K562 (cell line): ENCODE results near the gene NSMF. TPM values are rescaled to one million over a fixed set of nuclear protein-coding genes. Genes with fewer than 3 reads are reported as not detected.
A peak's percentile ranks its signal among the peaks of the same experiment; 100 is the strongest.

ENCODE experiments used
- ATF1 ChIP-seq, 2 experiments: fragments of 450-650 bp in 1 of 2; IDR thresholded peaks; 2 replicates each; pipeline ENCODE4 v1.6.1; 2016; ENCODE audit warnings: missing compliant biosample characterization in 1 of 2, missing genetic modification characterization in 1 of 2
- ETV1 ChIP-seq: fragments of 450-650 bp; conservative IDR thresholded peaks from 2 replicates; pipeline ENCODE4 v1.6.1; 2016; ENCODE audit warnings: missing genetic modification characterization, control low read depth, low read depth, missing compliant biosample characterization
- HEY1 ChIP-seq: fragments of 250-450 bp; sonication (Bioruptor Pico); IDR thresholded peaks from 2 replicates; pipeline ENCODE4 v1.5.0; 2020; ENCODE audit warnings: mild to moderate bottlenecking, moderate library complexity, borderline replicate concordance
- JUNB ChIP-seq: fragments of 450-650 bp; formaldehyde crosslinking; conservative IDR thresholded peaks from 2 replicates; pipeline ENCODE4 v1.4.0; 2020; ENCODE audit warnings: mild to moderate bottlenecking
- ZNF133 ChIP-seq: fragments of 250-450 bp; sonication (Bioruptor Pico); IDR thresholded peaks from 2 replicates; pipeline ENCODE4 v1.4.0; 2020; ENCODE audit warnings: mild to moderate bottlenecking
- ZNF197 ChIP-seq: fragments of 200-800 bp; sonication (Bioruptor generic); IDR thresholded peaks from 2 replicates; pipeline ENCODE4 v1.6.1; 2016; ENCODE audit warnings: low read depth, missing genetic modification characterization, missing compliant biosample characterization
- polyA plus RNA-seq, 8 experiments: library from polyadenylated mRNA; depleted of rRNA in 4 of 8; stranded (reverse) in 5 of 8; unstranded in 3 of 8; fragments of >200 nt; fragmentation: Nextera tagmentation in 2 of 8; fragmentation: Illumina TruSeq in 1 of 8; extraction: Ambion mirVana in 2 of 8; extraction: Trizol in 1 of 8; gene quantifications; 2 replicates each; pipeline versions ENCODE4 v1.2.1 to v1.2.3, GENCODE V29; 2011 to 2014; ENCODE audit warnings: inconsistent platforms in 1 of 8, missing spikeins in 1 of 8
- total RNA-seq, 7 experiments: library from RNA; depleted of rRNA in 6 of 7; stranded (reverse); fragments of >200 nt in 6 of 7; fragmentation: Illumina TruSeq in 2 of 7; extraction: Trizol in 2 of 7; gene quantifications; 2 replicates each; pipeline versions ENCODE4 v1.2.1 to v1.2.3, GENCODE V29; 2011 to 2021; ENCODE audit warnings: low replicate concordance in 1 of 7
- TF ChIP-seq, protein P1 (sequence below): fragments of 150-350 bp; conservative IDR thresholded peaks from 2 replicates; pipeline ENCODE4 v1.6.1; 2014; ENCODE audit warnings: low read length
- TF ChIP-seq, protein P2 (sequence below): fragments of 200-600 bp; sonication (generic); IDR thresholded peaks from one replicate; pipeline ENCODE4 v1.6.1; 2012; ENCODE audit warnings: mild to moderate bottlenecking, low read depth, low read length, inconsistent platforms

The NSMF gene
- total and polyA plus RNA-seq, 9 of the 15 experiments (the other 6 are each of a cell fraction or from before 2014, with no cell fraction given): 0.20 to 82.7 (median 29.3) TPM

DNA sequence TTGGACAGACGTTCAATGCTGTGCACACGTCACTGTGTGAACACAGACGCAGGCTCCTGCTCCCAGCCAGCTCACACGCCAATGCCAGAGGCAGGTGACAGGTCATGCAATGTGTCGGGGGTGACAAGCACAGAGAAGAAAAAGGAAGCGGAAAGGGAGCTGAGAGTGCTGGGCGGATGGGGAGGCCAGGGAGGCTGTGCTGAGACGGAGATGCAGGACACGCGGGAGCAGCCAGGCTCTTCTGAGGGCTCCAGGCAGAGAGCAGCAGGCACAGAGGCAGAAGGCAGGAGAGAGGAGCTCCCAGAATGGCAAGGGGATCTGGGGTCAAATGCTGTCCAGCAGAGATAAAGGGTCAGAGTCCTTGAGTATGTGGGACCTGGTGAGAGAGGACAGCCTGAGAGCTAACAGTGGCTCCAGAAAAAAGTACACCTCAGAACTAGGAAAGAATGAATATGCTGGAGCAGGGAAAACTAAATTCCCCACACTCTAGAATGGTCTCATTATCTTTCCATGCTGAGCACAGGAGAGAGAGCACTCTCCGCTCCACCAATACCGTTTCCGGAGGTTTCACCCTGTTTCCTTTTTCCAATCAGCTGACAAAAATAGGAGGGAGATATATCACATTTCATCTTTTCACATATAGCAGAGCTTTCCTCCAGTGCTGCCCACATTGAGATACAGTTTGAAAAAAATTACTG lies 32.8 kb upstream of the NSMF start (continued):
- TF ChIP-seq ATF1 (CRISPR knock-in tag; IDR thresholded peaks at IDR 0.05) (no peak), ATF1 (tag; IDR thresholded peaks at IDR 0.05) (peak; percentile 55; the same call in 1 of the 2 replicates), ETV1 (tag) (peak; percentile 56), JUNB (no peak), HEY1 (no peak), ZNF133 (CRISPR knock-in tag) (no peak), ZNF197 (no peak)
- TF ChIP-seq, protein P1, sequence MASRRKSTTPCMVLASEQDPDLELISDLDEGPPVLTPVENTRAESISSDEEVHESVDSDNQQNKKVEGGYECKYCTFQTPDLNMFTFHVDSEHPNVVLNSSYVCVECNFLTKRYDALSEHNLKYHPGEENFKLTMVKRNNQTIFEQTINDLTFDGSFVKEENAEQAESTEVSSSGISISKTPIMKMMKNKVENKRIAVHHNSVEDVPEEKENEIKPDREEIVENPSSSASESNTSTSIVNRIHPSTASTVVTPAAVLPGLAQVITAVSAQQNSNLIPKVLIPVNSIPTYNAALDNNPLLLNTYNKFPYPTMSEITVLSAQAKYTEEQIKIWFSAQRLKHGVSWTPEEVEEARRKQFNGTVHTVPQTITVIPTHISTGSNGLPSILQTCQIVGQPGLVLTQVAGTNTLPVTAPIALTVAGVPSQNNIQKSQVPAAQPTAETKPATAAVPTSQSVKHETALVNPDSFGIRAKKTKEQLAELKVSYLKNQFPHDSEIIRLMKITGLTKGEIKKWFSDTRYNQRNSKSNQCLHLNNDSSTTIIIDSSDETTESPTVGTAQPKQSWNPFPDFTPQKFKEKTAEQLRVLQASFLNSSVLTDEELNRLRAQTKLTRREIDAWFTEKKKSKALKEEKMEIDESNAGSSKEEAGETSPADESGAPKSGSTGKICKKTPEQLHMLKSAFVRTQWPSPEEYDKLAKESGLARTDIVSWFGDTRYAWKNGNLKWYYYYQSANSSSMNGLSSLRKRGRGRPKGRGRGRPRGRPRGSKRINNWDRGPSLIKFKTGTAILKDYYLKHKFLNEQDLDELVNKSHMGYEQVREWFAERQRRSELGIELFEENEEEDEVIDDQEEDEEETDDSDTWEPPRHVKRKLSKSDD: no peak
- TF ChIP-seq, protein P2, sequence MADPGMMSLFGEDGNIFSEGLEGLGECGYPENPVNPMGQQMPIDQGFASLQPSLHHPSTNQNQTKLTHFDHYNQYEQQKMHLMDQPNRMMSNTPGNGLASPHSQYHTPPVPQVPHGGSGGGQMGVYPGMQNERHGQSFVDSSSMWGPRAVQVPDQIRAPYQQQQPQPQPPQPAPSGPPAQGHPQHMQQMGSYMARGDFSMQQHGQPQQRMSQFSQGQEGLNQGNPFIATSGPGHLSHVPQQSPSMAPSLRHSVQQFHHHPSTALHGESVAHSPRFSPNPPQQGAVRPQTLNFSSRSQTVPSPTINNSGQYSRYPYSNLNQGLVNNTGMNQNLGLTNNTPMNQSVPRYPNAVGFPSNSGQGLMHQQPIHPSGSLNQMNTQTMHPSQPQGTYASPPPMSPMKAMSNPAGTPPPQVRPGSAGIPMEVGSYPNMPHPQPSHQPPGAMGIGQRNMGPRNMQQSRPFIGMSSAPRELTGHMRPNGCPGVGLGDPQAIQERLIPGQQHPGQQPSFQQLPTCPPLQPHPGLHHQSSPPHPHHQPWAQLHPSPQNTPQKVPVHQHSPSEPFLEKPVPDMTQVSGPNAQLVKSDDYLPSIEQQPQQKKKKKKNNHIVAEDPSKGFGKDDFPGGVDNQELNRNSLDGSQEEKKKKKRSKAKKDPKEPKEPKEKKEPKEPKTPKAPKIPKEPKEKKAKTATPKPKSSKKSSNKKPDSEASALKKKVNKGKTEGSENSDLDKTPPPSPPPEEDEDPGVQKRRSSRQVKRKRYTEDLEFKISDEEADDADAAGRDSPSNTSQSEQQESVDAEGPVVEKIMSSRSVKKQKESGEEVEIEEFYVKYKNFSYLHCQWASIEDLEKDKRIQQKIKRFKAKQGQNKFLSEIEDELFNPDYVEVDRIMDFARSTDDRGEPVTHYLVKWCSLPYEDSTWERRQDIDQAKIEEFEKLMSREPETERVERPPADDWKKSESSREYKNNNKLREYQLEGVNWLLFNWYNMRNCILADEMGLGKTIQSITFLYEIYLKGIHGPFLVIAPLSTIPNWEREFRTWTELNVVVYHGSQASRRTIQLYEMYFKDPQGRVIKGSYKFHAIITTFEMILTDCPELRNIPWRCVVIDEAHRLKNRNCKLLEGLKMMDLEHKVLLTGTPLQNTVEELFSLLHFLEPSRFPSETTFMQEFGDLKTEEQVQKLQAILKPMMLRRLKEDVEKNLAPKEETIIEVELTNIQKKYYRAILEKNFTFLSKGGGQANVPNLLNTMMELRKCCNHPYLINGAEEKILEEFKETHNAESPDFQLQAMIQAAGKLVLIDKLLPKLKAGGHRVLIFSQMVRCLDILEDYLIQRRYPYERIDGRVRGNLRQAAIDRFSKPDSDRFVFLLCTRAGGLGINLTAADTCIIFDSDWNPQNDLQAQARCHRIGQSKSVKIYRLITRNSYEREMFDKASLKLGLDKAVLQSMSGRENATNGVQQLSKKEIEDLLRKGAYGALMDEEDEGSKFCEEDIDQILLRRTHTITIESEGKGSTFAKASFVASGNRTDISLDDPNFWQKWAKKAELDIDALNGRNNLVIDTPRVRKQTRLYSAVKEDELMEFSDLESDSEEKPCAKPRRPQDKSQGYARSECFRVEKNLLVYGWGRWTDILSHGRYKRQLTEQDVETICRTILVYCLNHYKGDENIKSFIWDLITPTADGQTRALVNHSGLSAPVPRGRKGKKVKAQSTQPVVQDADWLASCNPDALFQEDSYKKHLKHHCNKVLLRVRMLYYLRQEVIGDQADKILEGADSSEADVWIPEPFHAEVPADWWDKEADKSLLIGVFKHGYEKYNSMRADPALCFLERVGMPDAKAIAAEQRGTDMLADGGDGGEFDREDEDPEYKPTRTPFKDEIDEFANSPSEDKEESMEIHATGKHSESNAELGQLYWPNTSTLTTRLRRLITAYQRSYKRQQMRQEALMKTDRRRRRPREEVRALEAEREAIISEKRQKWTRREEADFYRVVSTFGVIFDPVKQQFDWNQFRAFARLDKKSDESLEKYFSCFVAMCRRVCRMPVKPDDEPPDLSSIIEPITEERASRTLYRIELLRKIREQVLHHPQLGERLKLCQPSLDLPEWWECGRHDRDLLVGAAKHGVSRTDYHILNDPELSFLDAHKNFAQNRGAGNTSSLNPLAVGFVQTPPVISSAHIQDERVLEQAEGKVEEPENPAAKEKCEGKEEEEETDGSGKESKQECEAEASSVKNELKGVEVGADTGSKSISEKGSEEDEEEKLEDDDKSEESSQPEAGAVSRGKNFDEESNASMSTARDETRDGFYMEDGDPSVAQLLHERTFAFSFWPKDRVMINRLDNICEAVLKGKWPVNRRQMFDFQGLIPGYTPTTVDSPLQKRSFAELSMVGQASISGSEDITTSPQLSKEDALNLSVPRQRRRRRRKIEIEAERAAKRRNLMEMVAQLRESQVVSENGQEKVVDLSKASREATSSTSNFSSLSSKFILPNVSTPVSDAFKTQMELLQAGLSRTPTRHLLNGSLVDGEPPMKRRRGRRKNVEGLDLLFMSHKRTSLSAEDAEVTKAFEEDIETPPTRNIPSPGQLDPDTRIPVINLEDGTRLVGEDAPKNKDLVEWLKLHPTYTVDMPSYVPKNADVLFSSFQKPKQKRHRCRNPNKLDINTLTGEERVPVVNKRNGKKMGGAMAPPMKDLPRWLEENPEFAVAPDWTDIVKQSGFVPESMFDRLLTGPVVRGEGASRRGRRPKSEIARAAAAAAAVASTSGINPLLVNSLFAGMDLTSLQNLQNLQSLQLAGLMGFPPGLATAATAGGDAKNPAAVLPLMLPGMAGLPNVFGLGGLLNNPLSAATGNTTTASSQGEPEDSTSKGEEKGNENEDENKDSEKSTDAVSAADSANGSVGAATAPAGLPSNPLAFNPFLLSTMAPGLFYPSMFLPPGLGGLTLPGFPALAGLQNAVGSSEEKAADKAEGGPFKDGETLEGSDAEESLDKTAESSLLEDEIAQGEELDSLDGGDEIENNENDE: no peak
